A549 (cell line): ENCODE data around the gene SSTR3. TPM values are rescaled to one million over a fixed set of nuclear protein-coding genes. Genes with fewer than 3 reads are reported as not detected.

Experiments
- ATAC-seq, 2 experiments: fragments of 200-7000 bp in 1 of 2; fragments of >200 bp in 1 of 2; cut with Nextera tagmentation in 1 of 2; cut with Tn5 transposase in 1 of 2; 3 replicates each; pipeline versions ENCODE4 v1.8.0 to v1.9.1; 2018 to 2020; ENCODE audit warnings: mild to moderate bottlenecking in 1 of 2, moderate library complexity in 1 of 2
- CTCF ChIA-PET: fragments of 300-600 bp; sonication (Branson Sonifier 250); formaldehyde crosslinking; extraction: SDS; loops from one replicate; lab custom pipeline; 2021; ENCODE audit warnings: antibody characterized with exemption, inconsistent platforms; lab: Yijun Ruan, JAX
- POLR2A ChIA-PET: fragments of 350-600 bp; formaldehyde crosslinking; extraction: SDS; loops from one replicate; lab custom pipeline; 2021; ENCODE audit warnings: antibody characterized with exemption, inconsistent platforms; lab: Yijun Ruan, JAX
- DNase-seq, 2 experiments: peaks; one replicate each; pipeline versions ENCODE4 v3.0.0 to v3.0.0-alpha.2; 2011 to 2016; ENCODE audit warnings: low read depth in 1 of 2, low spot score in 1 of 2
- FAIRE-seq: peaks from 2 replicates; lab custom pipeline; 2011; peaks lifted over from hg19 to GRCh38; lab: Jason Lieb, UNC
- H3K27ac ChIP-seq, 2 experiments: fragments of >200 bp; sonication (Bioruptor Twin); formaldehyde crosslinking; 3 replicates each; pipeline ENCODE4 v1.5.1; 2016 to 2017
- H3K4me1 ChIP-seq: fragments of >200 bp; sonication (Bioruptor Twin); formaldehyde crosslinking; 3 replicates; pipeline ENCODE4 v1.6.1; 2016
- H3K4me2 ChIP-seq: fragments of >200 bp; sonication (Bioruptor Twin); formaldehyde crosslinking; 3 replicates; pipeline ENCODE4 v1.6.1; 2016
- H3K4me3 ChIP-seq: fragments of >200 bp; sonication (Bioruptor Twin); formaldehyde crosslinking; 3 replicates; pipeline ENCODE4 v1.5.1; 2016
- H3K9me3 ChIP-seq: fragments of >200 bp; sonication (Bioruptor Twin); formaldehyde crosslinking; 3 replicates; pipeline ENCODE4 v1.6.1; 2016
- BHLHE40 ChIP-seq: IDR thresholded peaks from 2 replicates; pipeline ENCODE4 v1.6.1; 2012; ENCODE audit warnings: low read depth, low read length, inconsistent platforms
- CBX2 ChIP-seq: fragments of 200-600 bp; sonication (generic); IDR thresholded peaks from 2 replicates; pipeline ENCODE4 v1.6.1; 2016; ENCODE audit warnings: low read depth, mild to moderate bottlenecking, borderline replicate concordance
- CEBPB ChIP-seq, 2 experiments: fragments of >200 bp in 1 of 2; sonication (Bioruptor Twin) in 1 of 2; formaldehyde crosslinking in 1 of 2; IDR thresholded peaks; 2 replicates each; pipeline ENCODE4 v1.6.1; 2012 to 2016
- CHD2 ChIP-seq: fragments of 150-350 bp; IDR thresholded peaks from 2 replicates; pipeline ENCODE4 v1.6.1; 2014; ENCODE audit warnings: low read length; ENCODE audit not compliant: partially characterized antibody
- CHD4 ChIP-seq: fragments of 200-600 bp; sonication (generic); IDR thresholded peaks from 2 replicates; pipeline ENCODE4 v1.6.1; 2016; ENCODE audit warnings: antibody characterized with exemption, mild to moderate bottlenecking, borderline replicate concordance
- EHF ChIP-seq: fragments of 250-450 bp; sonication (Bioruptor Pico); IDR thresholded peaks from 2 replicates; pipeline ENCODE4 v1.5.0; 2020; ENCODE audit warnings: mild to moderate bottlenecking
- ESRRA ChIP-seq: fragments of 150-350 bp; IDR thresholded peaks from 2 replicates; pipeline ENCODE4 v1.6.1; 2014; ENCODE audit warnings: mild to moderate bottlenecking, low read length, borderline replicate concordance
- FOSL2 ChIP-seq, 2 experiments: fragments of 450-650 bp in 1 of 2; fragments of >200 bp in 1 of 2; sonication (Bioruptor Twin) in 1 of 2; formaldehyde crosslinking; IDR thresholded peaks; 2 replicates each; pipeline versions ENCODE4 v1.5.0 to v1.6.1; 2016 to 2020; ENCODE audit warnings: mild to moderate bottlenecking in 1 of 2, moderate library complexity in 1 of 2
- GATA3 ChIP-seq: IDR thresholded peaks from 2 replicates; pipeline ENCODE4 v1.6.1; 2012; ENCODE audit warnings: borderline replicate concordance
- HEYL ChIP-seq: fragments of 250-450 bp; sonication (Bioruptor Pico); IDR thresholded peaks from 2 replicates; pipeline ENCODE4 v1.8.0; 2021; ENCODE audit warnings: mild to moderate bottlenecking, moderate library complexity
- HOXA7 ChIP-seq: fragments of 250-450 bp; sonication (Bioruptor Pico); IDR thresholded peaks from 2 replicates; pipeline ENCODE4 v1.5.0; 2020; ENCODE audit warnings: mild to moderate bottlenecking, moderate library complexity
- KDM1A ChIP-seq: fragments of 200-600 bp; sonication (generic); IDR thresholded peaks from 2 replicates; pipeline ENCODE4 v1.6.1; 2016; ENCODE audit warnings: low read depth, mild to moderate bottlenecking
- KDM5A ChIP-seq: fragments of 200-600 bp; sonication (generic); IDR thresholded peaks from 2 replicates; pipeline ENCODE4 v1.6.1; 2016; ENCODE audit warnings: antibody characterized with exemption, mild to moderate bottlenecking
- NPAS2 ChIP-seq: fragments of 250-450 bp; sonication (Bioruptor Pico); IDR thresholded peaks from 2 replicates; pipeline ENCODE4 v1.8.0; 2022; ENCODE audit warnings: mild to moderate bottlenecking, moderate library complexity, borderline replicate concordance
- POLR2A ChIP-seq: IDR thresholded peaks from 2 replicates; pipeline ENCODE4 v1.6.1; 2012; ENCODE audit warnings: mild to moderate bottlenecking, low read length
- POLR2AphosphoS2 ChIP-seq: conservative IDR thresholded peaks from 2 replicates; pipeline ENCODE4 v1.6.1; 2012; ENCODE audit warnings: low read length, improper control_type of control experiment, inconsistent platforms
- RCOR1 ChIP-seq: fragments of 150-350 bp; IDR thresholded peaks from 2 replicates; pipeline ENCODE4 v1.6.1; 2014; ENCODE audit warnings: antibody characterized with exemption, low read length, low read depth
- RFX5 ChIP-seq: fragments of 450-650 bp; IDR thresholded peaks from 2 replicates; pipeline ENCODE4 v1.7.1; 2014; ENCODE audit warnings: antibody characterized with exemption, mild to moderate bottlenecking, moderate library complexity
- RNF2 ChIP-seq: fragments of 200-600 bp; sonication (generic); IDR thresholded peaks from 2 replicates; pipeline ENCODE4 v1.6.1; 2016; ENCODE audit warnings: low read depth, mild to moderate bottlenecking, antibody characterized with exemption, moderate library complexity, borderline replicate concordance
- SREBF2 ChIP-seq: fragments of 450-650 bp; IDR thresholded peaks from 2 replicates; pipeline ENCODE4 v1.6.1; 2014; ENCODE audit warnings: mild to moderate bottlenecking, moderate library complexity
- ZC3H11A ChIP-seq: fragments of 450-650 bp; IDR thresholded peaks from 2 replicates; pipeline ENCODE4 v1.6.1; 2014; ENCODE audit warnings: antibody characterized with exemption, mild to moderate bottlenecking
- ZSCAN20 ChIP-seq: fragments of 250-450 bp; sonication (Bioruptor Pico); IDR thresholded peaks from 2 replicates; pipeline ENCODE4 v1.8.0; 2022; ENCODE audit warnings: mild to moderate bottlenecking, moderate library complexity
- WGBS: methylation state at CpG from one replicate; pipeline ENCODE4 v1.1.6; 2017; ENCODE audit errors: missing lambda C conversion rate; 5-methylcytosine and 5-hydroxymethylcytosine counted together
- polyA plus RNA-seq, 4 experiments: library from polyadenylated mRNA; depleted of rRNA in 3 of 4; stranded (reverse); fragments of >200 nt; fragmentation: RNase III in 1 of 4; extraction: RNeasy Plus Mini Kit Qiagen cat#74134 plus additional on column Dnase treatment in 1 of 4; gene quantifications; 2 replicates in 3 of 4; 3 replicates in 1 of 4; pipeline ENCODE4 v1.2.3, GENCODE V29; 2011 to 2017
- TF ChIP-seq, protein P1 (sequence below): fragments of 150-350 bp; IDR thresholded peaks from 2 replicates; pipeline ENCODE4 v1.6.1; 2014; ENCODE audit warnings: low read depth, mild to moderate bottlenecking, low read length
- TF ChIP-seq, protein P2 (sequence below): IDR thresholded peaks from 2 replicates; pipeline ENCODE4 v1.6.1; 2012
- TF ChIP-seq, protein P3 (sequence below): fragments of 200-600 bp; sonication (generic); IDR thresholded peaks from 2 replicates; pipeline ENCODE4 v1.6.1; 2016; ENCODE audit warnings: antibody characterized with exemption, mild to moderate bottlenecking, moderate library complexity
- TF ChIP-seq, protein P4 (sequence below): fragments of >200 bp; sonication (Bioruptor Twin); formaldehyde crosslinking; IDR thresholded peaks from 3 replicates; pipeline ENCODE4 v1.5.1; 2016
- TF ChIP-seq, protein P5 (sequence below): fragments of 250-450 bp; sonication (Bioruptor Pico); IDR thresholded peaks from 2 replicates; pipeline ENCODE4 v1.5.0; 2021; ENCODE audit warnings: mild to moderate bottlenecking, moderate library complexity, borderline replicate concordance
- TF ChIP-seq, protein P6 (sequence below): fragments of 450-650 bp; IDR thresholded peaks from 2 replicates; pipeline ENCODE4 v1.6.1; 2014; ENCODE audit warnings: antibody characterized with exemption
- TF ChIP-seq, protein P7 (sequence below): fragments of >200 bp; sonication (Bioruptor Twin); formaldehyde crosslinking; IDR thresholded peaks from 3 replicates; pipeline ENCODE4 v1.6.1; 2016
- TF ChIP-seq, protein P8 (sequence below): fragments of >200 bp; sonication (Bioruptor Twin); formaldehyde crosslinking; IDR thresholded peaks from 2 replicates; pipeline ENCODE4 v1.6.1; 2016

Gene SSTR3
- polyA plus RNA-seq, 2 of the 4 experiments (the other 2 are of a cell fraction): not detected

DNA sequence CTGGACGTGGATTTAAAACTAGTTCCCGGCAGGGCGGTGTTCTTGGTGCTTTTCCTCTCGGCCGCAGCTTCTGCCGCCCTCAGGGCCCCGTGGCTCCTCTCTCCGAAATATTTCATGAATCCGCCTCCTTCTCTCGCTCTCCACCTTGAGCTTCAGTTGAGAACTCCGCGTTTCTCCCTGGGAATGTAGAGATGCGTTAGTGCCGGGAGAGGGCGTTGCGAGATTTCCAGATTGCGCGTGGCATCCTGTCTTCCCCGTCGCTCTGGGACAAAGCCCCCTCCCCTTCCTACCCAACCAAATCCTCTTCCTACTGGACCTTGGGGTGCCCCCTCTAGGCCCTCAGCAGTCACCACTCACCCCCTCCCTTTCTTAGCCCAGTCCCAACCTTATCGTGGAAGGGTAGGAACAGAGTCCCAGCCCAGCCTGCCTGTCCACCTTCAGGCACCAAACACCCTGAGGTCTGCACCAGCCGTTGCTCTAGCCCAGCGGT is 47.3 kb upstream of the SSTR3 start:
- Histone ChIP-seq H3K4me2 (peak overlapping the region; percentile 72), H3K4me1 (peaks cover 32% of the 10 kb centered on the region), H3K27ac (peak overlapping the region; percentile 66 to 82), H3K4me3 (no peak overlapping the region), H3K9me3 (peaks cover 13% of the 10 kb centered on the region)
- CTCF ChIA-PET: interaction anchor here (0.7 to 5.0 kb wide), 40 partner anchors 11 to 484 kb away, joined by 3 to 55 read pairs (median 6); partner anchors contain the start of genes CYTH4 and RAC2
- DNase-seq (peak; percentile 44 to 57), ATAC-seq (peak; percentile 81 to 83), FAIRE-seq (no peak)
- POLR2A ChIA-PET: interaction anchor here (1.0 kb wide), 1 partner anchor 60 kb away, joined by 4 read pairs; no protein-coding TSS in a partner anchor
- whole genome bisulfite sequencing: 9% methylated on average over 22 of the region's 23 CpGs
- no peak for TF ChIP-seq BHLHE40
- TF ChIP-seq EHF (CRISPR knock-in tag): no peak
- TF ChIP-seq, protein P1, sequence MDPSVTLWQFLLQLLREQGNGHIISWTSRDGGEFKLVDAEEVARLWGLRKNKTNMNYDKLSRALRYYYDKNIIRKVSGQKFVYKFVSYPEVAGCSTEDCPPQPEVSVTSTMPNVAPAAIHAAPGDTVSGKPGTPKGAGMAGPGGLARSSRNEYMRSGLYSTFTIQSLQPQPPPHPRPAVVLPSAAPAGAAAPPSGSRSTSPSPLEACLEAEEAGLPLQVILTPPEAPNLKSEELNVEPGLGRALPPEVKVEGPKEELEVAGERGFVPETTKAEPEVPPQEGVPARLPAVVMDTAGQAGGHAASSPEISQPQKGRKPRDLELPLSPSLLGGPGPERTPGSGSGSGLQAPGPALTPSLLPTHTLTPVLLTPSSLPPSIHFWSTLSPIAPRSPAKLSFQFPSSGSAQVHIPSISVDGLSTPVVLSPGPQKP: no peak
- TF ChIP-seq, protein P2, sequence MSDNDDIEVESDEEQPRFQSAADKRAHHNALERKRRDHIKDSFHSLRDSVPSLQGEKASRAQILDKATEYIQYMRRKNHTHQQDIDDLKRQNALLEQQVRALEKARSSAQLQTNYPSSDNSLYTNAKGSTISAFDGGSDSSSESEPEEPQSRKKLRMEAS: peak; percentile 52
- no peak for TF ChIP-seq RCOR1
- TF ChIP-seq, protein P3, sequence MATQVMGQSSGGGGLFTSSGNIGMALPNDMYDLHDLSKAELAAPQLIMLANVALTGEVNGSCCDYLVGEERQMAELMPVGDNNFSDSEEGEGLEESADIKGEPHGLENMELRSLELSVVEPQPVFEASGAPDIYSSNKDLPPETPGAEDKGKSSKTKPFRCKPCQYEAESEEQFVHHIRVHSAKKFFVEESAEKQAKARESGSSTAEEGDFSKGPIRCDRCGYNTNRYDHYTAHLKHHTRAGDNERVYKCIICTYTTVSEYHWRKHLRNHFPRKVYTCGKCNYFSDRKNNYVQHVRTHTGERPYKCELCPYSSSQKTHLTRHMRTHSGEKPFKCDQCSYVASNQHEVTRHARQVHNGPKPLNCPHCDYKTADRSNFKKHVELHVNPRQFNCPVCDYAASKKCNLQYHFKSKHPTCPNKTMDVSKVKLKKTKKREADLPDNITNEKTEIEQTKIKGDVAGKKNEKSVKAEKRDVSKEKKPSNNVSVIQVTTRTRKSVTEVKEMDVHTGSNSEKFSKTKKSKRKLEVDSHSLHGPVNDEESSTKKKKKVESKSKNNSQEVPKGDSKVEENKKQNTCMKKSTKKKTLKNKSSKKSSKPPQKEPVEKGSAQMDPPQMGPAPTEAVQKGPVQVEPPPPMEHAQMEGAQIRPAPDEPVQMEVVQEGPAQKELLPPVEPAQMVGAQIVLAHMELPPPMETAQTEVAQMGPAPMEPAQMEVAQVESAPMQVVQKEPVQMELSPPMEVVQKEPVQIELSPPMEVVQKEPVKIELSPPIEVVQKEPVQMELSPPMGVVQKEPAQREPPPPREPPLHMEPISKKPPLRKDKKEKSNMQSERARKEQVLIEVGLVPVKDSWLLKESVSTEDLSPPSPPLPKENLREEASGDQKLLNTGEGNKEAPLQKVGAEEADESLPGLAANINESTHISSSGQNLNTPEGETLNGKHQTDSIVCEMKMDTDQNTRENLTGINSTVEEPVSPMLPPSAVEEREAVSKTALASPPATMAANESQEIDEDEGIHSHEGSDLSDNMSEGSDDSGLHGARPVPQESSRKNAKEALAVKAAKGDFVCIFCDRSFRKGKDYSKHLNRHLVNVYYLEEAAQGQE: peak; percentile 65; the same call in 1 of the 2 replicates
- peak; percentile 62 for TF ChIP-seq CHD2
- no peak for TF ChIP-seq FOSL2 (IDR thresholded peaks at IDR 0.05)
- no peak for TF ChIP-seq FOSL2 (CRISPR knock-in tag; IDR thresholded peaks at IDR 0.05)
- no peak for TF ChIP-seq ZSCAN20 (CRISPR knock-in tag)
- no peak for TF ChIP-seq POLR2AphosphoS2
- no peak for TF ChIP-seq KDM5A
- TF ChIP-seq, protein P4, sequence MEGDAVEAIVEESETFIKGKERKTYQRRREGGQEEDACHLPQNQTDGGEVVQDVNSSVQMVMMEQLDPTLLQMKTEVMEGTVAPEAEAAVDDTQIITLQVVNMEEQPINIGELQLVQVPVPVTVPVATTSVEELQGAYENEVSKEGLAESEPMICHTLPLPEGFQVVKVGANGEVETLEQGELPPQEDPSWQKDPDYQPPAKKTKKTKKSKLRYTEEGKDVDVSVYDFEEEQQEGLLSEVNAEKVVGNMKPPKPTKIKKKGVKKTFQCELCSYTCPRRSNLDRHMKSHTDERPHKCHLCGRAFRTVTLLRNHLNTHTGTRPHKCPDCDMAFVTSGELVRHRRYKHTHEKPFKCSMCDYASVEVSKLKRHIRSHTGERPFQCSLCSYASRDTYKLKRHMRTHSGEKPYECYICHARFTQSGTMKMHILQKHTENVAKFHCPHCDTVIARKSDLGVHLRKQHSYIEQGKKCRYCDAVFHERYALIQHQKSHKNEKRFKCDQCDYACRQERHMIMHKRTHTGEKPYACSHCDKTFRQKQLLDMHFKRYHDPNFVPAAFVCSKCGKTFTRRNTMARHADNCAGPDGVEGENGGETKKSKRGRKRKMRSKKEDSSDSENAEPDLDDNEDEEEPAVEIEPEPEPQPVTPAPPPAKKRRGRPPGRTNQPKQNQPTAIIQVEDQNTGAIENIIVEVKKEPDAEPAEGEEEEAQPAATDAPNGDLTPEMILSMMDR: peak; percentile 59
- TF ChIP-seq GATA3: no peak
- no peak for TF ChIP-seq HOXA7 (CRISPR knock-in tag)
- no peak for TF ChIP-seq RNF2
- TF ChIP-seq, protein P5, sequence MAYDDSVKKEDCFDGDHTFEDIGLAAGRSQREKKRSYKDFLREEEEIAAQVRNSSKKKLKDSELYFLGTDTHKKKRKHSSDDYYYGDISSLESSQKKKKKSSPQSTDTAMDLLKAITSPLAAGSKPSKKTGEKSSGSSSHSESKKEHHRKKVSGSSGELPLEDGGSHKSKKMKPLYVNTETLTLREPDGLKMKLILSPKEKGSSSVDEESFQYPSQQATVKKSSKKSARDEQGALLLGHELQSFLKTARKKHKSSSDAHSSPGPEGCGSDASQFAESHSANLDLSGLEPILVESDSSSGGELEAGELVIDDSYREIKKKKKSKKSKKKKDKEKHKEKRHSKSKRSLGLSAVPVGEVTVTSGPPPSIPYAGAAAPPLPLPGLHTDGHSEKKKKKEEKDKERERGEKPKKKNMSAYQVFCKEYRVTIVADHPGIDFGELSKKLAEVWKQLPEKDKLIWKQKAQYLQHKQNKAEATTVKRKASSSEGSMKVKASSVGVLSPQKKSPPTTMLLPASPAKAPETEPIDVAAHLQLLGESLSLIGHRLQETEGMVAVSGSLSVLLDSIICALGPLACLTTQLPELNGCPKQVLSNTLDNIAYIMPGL (CRISPR knock-in tag): no peak
- TF ChIP-seq, protein P6, sequence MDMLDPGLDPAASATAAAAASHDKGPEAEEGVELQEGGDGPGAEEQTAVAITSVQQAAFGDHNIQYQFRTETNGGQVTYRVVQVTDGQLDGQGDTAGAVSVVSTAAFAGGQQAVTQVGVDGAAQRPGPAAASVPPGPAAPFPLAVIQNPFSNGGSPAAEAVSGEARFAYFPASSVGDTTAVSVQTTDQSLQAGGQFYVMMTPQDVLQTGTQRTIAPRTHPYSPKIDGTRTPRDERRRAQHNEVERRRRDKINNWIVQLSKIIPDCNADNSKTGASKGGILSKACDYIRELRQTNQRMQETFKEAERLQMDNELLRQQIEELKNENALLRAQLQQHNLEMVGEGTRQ: no peak
- TF ChIP-seq KDM1A: no peak
- TF ChIP-seq SREBF2: no peak
- TF ChIP-seq, protein P7, sequence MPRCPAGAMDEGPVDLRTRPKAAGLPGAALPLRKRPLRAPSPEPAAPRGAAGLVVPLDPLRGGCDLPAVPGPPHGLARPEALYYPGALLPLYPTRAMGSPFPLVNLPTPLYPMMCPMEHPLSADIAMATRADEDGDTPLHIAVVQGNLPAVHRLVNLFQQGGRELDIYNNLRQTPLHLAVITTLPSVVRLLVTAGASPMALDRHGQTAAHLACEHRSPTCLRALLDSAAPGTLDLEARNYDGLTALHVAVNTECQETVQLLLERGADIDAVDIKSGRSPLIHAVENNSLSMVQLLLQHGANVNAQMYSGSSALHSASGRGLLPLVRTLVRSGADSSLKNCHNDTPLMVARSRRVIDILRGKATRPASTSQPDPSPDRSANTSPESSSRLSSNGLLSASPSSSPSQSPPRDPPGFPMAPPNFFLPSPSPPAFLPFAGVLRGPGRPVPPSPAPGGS: no peak
- TF ChIP-seq CHD4: no peak
- no peak for TF ChIP-seq ZC3H11A
- TF ChIP-seq ESRRA: no peak
- no peak for TF ChIP-seq HEYL (CRISPR knock-in tag)
- no peak for TF ChIP-seq RFX5
- no peak for TF ChIP-seq NPAS2 (CRISPR knock-in tag)
- no peak for TF ChIP-seq CBX2
- TF ChIP-seq POLR2A: no peak
- TF ChIP-seq, protein P8, sequence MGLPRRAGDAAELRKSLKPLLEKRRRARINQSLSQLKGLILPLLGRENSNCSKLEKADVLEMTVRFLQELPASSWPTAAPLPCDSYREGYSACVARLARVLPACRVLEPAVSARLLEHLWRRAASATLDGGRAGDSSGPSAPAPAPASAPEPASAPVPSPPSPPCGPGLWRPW: no peak
- TF ChIP-seq CEBPB (IDR thresholded peaks at IDR 0.05): no peak
